Upper lobe of right lung (tissue), 1 donor: Measurements from ENCODE around the gene NGEF. TPM values are rescaled to one million over a fixed set of nuclear protein-coding genes. Genes with fewer than 3 reads are reported as not detected.
A peak's percentile ranks its signal among the peaks of the same experiment; 100 is the strongest.

Source experiments
- ATAC-seq: fragments of 200-7000 bp; cut with Tn5 transposase; one replicate; pipeline ENCODE4 v1.9.1; 2020; ENCODE audit warnings: mild to moderate bottlenecking, moderate library complexity
- DNase-seq: peaks from one replicate; pipeline ENCODE4 v3.0.0-alpha.2; 2020
- H3K27ac ChIP-seq: fragments of 200-600 bp; one replicate; pipeline ENCODE4 v1.8.0; 2022
- H3K27me3 ChIP-seq: fragments of 200-600 bp; one replicate; pipeline ENCODE4 v1.8.0; 2022; ENCODE audit warnings: mild to moderate bottlenecking
- H3K36me3 ChIP-seq: fragments of 200-600 bp; one replicate; pipeline ENCODE4 v1.8.0; 2022
- H3K4me1 ChIP-seq: fragments of 200-600 bp; one replicate; pipeline ENCODE4 v1.8.0; 2022
- H3K4me3 ChIP-seq: fragments of 200-600 bp; one replicate; pipeline ENCODE4 v1.8.0; 2022; ENCODE audit warnings: mild to moderate bottlenecking
- H3K9me3 ChIP-seq: fragments of 200-600 bp; one replicate; pipeline ENCODE4 v1.8.0; 2022
- CTCF ChIP-seq: fragments of 200-600 bp; IDR thresholded peaks from one replicate; pipeline ENCODE4 v1.8.0; 2022; ENCODE audit warnings: antibody characterized with exemption
- intact Hi-C: fragments of 100-400 bp; cut with DNase I; formaldehyde crosslinking; loops from one replicate; pipeline ENCODE4 v1.11.0; 2022
- total RNA-seq: library from RNA; stranded (reverse); fragmentation: NEBNext Ultra II Directional; extraction: Animal tissue kit (Norgen Biotek cat#: 25700); gene quantifications from one replicate; pipeline ENCODE4 v1.2.1, GENCODE V29; 2021
- donor health status: DM: no; HTN: yes; CAD: no; lungs with severe emphysema.

Gene NGEF
- total RNA-seq, 1 donor from 2014 or later, result not detected

DNA sequence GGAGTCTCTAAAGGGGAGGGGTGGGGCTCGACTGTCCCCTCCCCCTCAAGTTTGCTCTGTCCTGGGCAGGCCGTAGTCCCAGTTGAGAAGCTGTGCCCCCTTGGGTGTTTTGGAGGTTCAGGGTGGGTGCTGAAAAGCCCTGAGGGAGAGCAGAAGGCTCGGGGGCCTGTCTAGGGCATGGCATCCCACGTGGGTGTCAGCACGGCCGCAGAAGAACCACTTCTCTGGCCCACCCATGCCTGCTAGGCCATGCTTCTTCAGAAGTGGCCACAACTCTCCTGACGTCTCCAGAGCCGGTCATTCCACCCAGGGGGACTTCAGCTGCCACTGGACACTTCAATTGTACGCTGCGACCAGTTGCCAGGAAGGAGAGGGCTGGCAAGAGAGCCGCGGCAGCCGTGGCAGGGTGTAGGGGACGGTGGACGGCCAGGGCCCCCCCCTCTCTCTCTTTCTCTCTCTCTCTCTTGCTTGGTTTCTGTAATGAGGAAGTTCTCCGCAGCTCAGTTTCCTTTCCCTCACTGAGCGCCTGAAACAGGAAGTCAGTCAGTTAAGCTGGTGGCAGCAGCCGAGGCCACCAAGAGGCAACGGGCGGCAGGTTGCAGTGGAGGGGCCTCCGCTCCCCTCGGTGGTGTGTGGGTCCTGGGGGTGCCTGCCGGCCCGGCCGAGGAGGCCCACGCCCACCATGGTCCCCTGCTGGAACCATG, 46.9 kb upstream of the NGEF start, which contains the start of gene INPP5D:
Gene INPP5D, plus strand, starts transcription at position 546 of the 704 bp plus-strand sequence. Its CDS starts 137 bp downstream, at position 683.
- ATAC-seq, result peak; percentile 80
- TF ChIP-seq CTCF, result no peak

GRCh38 chr2:233059547-233059796, 46.4 kb upstream of the NGEF start:
- no peak for TF ChIP-seq CTCF
- peak overlapping the region; percentile 89 for H3K27ac ChIP-seq
- H3K4me3 ChIP-seq, result peak overlapping the region; percentile 61
- intact Hi-C loops, result no loop called here
- no peaks in the 10 kb centered on the region for H3K27me3 ChIP-seq
- no peaks in the 10 kb centered on the region for H3K36me3 ChIP-seq
- no peaks in the 10 kb centered on the region for H3K9me3 ChIP-seq
- no peak for DNase-seq
- no peak for ATAC-seq
- peaks cover 47% of the 10 kb centered on the region for H3K4me1 ChIP-seq

More for the DNA sequence above, 46.9 kb upstream of the NGEF start, which contains the start of gene INPP5D:
- DNase-seq, result peak; percentile 77
- intact Hi-C loops, result no loop called here
- H3K4me1 ChIP-seq, result peaks cover 52% of the 10 kb centered on the region
- H3K36me3 ChIP-seq, result no peaks in the 10 kb centered on the region
- no peaks in the 10 kb centered on the region for H3K9me3 ChIP-seq
- peak within 1 kb of the TSS; percentile 61 for H3K4me3 ChIP-seq
- no peaks in the 10 kb centered on the region for H3K27me3 ChIP-seq
- peak within 1 kb of the TSS; percentile 89 for H3K27ac ChIP-seq

DNA sequence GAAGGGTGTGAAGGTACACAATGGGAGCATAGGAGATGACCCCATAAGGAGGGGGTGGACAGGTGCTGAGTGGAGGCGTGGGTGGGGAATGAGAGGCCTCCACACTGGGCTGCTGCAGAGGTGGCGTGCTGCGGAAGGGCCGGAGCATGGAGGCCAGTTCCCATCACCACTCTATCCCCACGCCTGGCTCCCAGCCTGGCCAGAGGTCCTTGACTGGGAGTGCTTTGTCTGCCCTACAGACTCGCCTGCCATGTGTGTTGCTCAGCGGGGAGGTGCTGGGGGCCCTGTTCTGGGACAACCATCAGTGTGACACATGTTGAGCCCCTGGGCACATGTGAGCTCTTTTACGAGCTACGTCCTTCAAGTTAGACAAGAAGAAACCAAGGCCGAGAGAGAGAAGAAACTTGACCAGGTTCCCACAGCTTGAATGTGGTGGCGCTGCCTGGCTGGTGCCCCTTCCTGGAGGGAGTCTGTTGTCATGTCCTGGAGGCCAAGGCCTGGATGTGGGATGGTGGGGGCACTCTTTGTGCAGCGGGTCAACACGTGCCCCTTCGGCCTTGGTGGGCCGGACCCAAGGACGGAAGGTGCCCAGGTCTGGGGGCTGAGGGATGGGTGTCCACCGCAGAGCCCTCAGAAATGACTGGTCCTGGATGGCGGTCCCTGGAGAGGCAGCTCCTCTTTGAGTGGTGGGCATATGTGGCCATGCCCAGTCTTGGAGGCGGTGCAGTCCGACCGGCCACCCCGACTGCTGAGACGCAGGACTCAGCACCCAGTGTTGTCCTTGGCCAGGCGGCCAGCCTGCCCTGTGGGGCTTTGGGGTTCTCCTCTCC, 45.9 kb upstream of the NGEF start:
- intact Hi-C loops, result no loop called here
- ATAC-seq (no peak), DNase-seq (peak; percentile 60)
- no peaks in the 10 kb centered on the region for H3K27me3 ChIP-seq
- peaks cover 41% of the 10 kb centered on the region for H3K4me1 ChIP-seq
- TF ChIP-seq CTCF, result no peak
- no peaks in the 10 kb centered on the region for H3K36me3 ChIP-seq
- H3K4me3 ChIP-seq, result no peak overlapping the region
- peak overlapping the region; percentile 89 for H3K27ac ChIP-seq
- H3K9me3 ChIP-seq, result no peaks in the 10 kb centered on the region

DNA sequence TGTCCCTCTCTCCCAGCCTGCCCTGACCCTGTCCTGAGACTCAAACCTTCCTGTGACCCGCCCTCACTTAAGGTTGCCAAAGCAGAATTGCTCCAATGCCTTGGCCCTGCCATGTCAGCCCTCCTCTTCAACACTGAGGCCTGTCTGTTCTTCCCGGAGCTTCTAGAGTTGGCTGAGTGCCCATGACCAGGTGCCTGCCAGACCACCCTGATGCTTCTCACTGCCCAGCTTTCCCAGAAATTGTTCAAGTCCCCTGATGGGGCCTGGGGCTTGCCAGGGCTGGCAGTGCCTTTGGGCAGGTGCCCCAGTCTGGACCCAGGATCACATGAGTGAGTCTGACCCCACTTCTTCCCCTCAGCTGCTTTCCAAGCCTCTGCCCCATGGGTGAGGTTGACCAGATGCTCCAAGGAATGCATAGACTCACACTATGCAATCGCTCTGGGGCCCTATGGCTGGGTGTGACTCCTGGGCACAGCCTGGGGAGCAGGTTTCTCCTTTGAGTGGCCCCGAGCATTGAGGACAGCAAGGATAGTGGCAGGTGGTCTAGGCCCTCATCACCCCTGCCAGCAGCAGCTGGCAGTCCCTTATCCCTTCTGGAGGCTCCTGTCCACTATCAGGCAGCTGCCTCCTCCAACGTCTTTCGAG, 44.0 kb upstream of the NGEF start:
- ATAC-seq (no peak), DNase-seq (peak; percentile 29)
- peaks cover 23% of the 10 kb centered on the region for H3K4me1 ChIP-seq
- no peak overlapping the region for H3K27ac ChIP-seq
- H3K9me3 ChIP-seq, result no peaks in the 10 kb centered on the region
- no peaks in the 10 kb centered on the region for H3K36me3 ChIP-seq
- intact Hi-C loops, result no loop called here
- H3K27me3 ChIP-seq, result no peaks in the 10 kb centered on the region
- H3K4me3 ChIP-seq, result no peak overlapping the region
- no peak for TF ChIP-seq CTCF

DNA sequence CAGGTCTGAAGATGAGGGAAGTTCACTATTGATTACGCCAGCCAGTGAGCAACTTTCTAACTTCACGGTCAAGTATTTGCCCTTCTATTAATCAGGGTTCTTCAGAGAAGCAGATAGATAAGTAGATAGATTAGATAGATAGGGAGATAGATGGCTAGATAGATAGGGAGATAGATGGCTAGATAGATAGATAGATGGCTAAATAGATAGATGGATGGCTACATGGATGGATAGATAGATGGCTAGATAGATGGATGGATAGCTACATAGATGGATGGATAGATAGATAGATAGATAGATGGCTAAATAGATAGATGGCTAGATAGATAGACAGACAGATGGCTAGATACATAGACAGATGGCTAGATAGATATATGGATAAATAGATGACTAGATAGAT, 42.3 kb upstream of the NGEF start:
- no peaks in the 10 kb centered on the region for H3K27me3 ChIP-seq
- peaks cover 13% of the 10 kb centered on the region for H3K4me1 ChIP-seq
- TF ChIP-seq CTCF, result no peak
- intact Hi-C loops, result no loop called here
- DNase-seq, result no peak
- H3K36me3 ChIP-seq, result no peaks in the 10 kb centered on the region
- no peak overlapping the region for H3K27ac ChIP-seq
- H3K9me3 ChIP-seq, result no peaks in the 10 kb centered on the region
- no peak overlapping the region for H3K4me3 ChIP-seq
- ATAC-seq, result no peak
